Transverse colon (tissue), 4 donors: ENCODE results near the gene TRPV2. TPM values are rescaled to one million over a fixed set of nuclear protein-coding genes. Genes with fewer than 3 reads are reported as not detected.

Source experiments
- DNase-seq: peaks from one replicate; pipeline ENCODE4 v3.0.0-alpha.2; 2019
- H3K27ac ChIP-seq, 4 donors: fragments of 200-600 bp; sonication (generic); 2 replicates each; pipeline ENCODE4 v1.5.1; 2016 to 2018; ENCODE audit warnings: inconsistent platforms in 4 of 4
- H3K27me3 ChIP-seq: fragments of 200-600 bp; sonication (generic); 2 replicates; pipeline ENCODE4 v1.5.1; 2017; ENCODE audit warnings: inconsistent platforms
- H3K36me3 ChIP-seq, 4 donors: fragments of 200-600 bp; sonication (generic); 2 replicates each; pipeline ENCODE4 v1.5.1; 2017 to 2019; ENCODE audit warnings: inconsistent platforms in 4 of 4
- H3K4me1 ChIP-seq, 4 donors: fragments of 200-600 bp; sonication (generic); 2 replicates each; pipeline ENCODE4 v1.5.1; 2017 to 2020; ENCODE audit warnings: inconsistent platforms in 4 of 4
- H3K4me3 ChIP-seq, 4 donors: fragments of 200-600 bp; sonication (generic); 1 replicate in 1 of 4; 2 replicates in 3 of 4; pipeline versions ENCODE4 v1.5.1 to v1.6.1; 2017 to 2019; ENCODE audit warnings: inconsistent platforms in 4 of 4
- H3K9me3 ChIP-seq, 2 donors: fragments of 200-600 bp; sonication (generic); 2 replicates each; pipeline ENCODE4 v1.5.1; 2017 to 2019; ENCODE audit warnings: inconsistent platforms in 2 of 2
- CTCF ChIP-seq, 5 experiments: fragments of 200-600 bp in 3 of 5; fragments of 450-650 bp in 2 of 5; sonication (generic) in 3 of 5; IDR thresholded peaks; 1 replicate in 2 of 5; 2 replicates in 3 of 5; pipeline ENCODE4 v1.5.1; 2016 to 2017; ENCODE audit warnings: antibody characterized with exemption in 5 of 5, inconsistent platforms in 3 of 5, mild to moderate bottlenecking in 2 of 5, moderate library complexity in 1 of 5
- EP300 ChIP-seq: sonication (generic); formaldehyde crosslinking; IDR thresholded peaks from one replicate; pipeline ENCODE4 v1.6.1; 2017; ENCODE audit warnings: antibody characterized with exemption, low read depth
- POLR2A ChIP-seq: fragments of 450-650 bp; IDR thresholded peaks from one replicate; pipeline ENCODE4 v1.6.1; 2016; ENCODE audit warnings: antibody characterized with exemption, mild to moderate bottlenecking, moderate library complexity
- POLR2AphosphoS5 ChIP-seq, 3 donors: sonication (generic); formaldehyde crosslinking; IDR thresholded peaks; one replicate each; pipeline ENCODE4 v1.6.1; 2016; ENCODE audit warnings: antibody characterized with exemption in 3 of 3
- WGBS, 2 donors: methylation state at CpG; one replicate each; pipeline ENCODE4 v1.1.5; 2018; ENCODE audit warnings: low coverage in 1 of 2; 5-methylcytosine and 5-hydroxymethylcytosine counted together
- in situ Hi-C, 4 donors: fragments of 200-750 bp; cut with MboI; loops; one replicate each; pipeline versions ENCODE4 v1.15.0 to v1.15.1; 2017; ENCODE audit warnings: low sequenced_read_pairs in 3 of 4, low pct_ligation_motif_present in 1 of 4, low pct_unique_long_range_greater_than_20kb in 1 of 4
- intact Hi-C: fragments of 100-400 bp; cut with DNase I; formaldehyde crosslinking; loops from one replicate; pipeline ENCODE4 v1.15.1; 2023; ENCODE audit warnings: low total_unique reads
- total RNA-seq, 4 donors: library from RNA; depleted of rRNA; stranded (reverse); fragments of >200 nt; gene quantifications; one replicate each; pipeline ENCODE4 v1.1.0, GENCODE V29; 2016

The TRPV2 gene
- total RNA-seq, 4 donors from 2014 or later = 2.4 to 8.2 (median 4.4) TPM

GRCh38 chr17:16461606-16461866, 46.2 kb downstream of the TRPV2 start:
- TF ChIP-seq POLR2A = no peak
- no peak for TF ChIP-seq CTCF (IDR thresholded peaks at IDR 0.05)
- no peak for TF ChIP-seq EP300
- TF ChIP-seq POLR2AphosphoS5 (IDR thresholded peaks at IDR 0.05) = no peak

GRCh38 chr17:16462070-16462864, 46.9 kb downstream of the TRPV2 start:
- no peaks in the 10 kb centered on the region for H3K9me3 ChIP-seq
- no peak for DNase-seq
- H3K27ac ChIP-seq = peak overlapping the region in 3 of 4 donors; percentile 86 to 91 (median 88)
- H3K4me3 ChIP-seq = no peak overlapping the region
- no peaks in the 10 kb centered on the region for H3K27me3 ChIP-seq
- peaks cover 28 to 48% (median 41%) of the 10 kb centered on the region in 4 donors for H3K4me1 ChIP-seq
- WGBS, 2 donors = 85% methylated on average over 20 of the region's 20 CpGs; no CpG with 5 or more reads in 1 of the 2 donors
- intact Hi-C loops (no loop called here), in situ Hi-C loops (no loop called here)
- TF ChIP-seq POLR2A (no peak), POLR2AphosphoS5 (IDR thresholded peaks at IDR 0.05) (no peak), CTCF (IDR thresholded peaks at IDR 0.05) (no peak), EP300 (no peak)
- H3K36me3 ChIP-seq = peaks cover 0 to 7% (median 0%) of the 10 kb centered on the region in 4 donors

More at GRCh38 chr17:16461606-16461866, 46.2 kb downstream of the TRPV2 start:
- in situ Hi-C loops = no loop called here
- Histone ChIP-seq H3K4me1 (peaks cover 28 to 41% (median 36%) of the 10 kb centered on the region in 4 donors), H3K27me3 (no peaks in the 10 kb centered on the region), H3K9me3 (no peaks in the 10 kb centered on the region), H3K4me3 (no peak overlapping the region), H3K36me3 (peaks cover 0 to 7% (median 0%) of the 10 kb centered on the region in 4 donors), H3K27ac (no peak overlapping the region)
- DNase-seq = no peak
- WGBS, 2 donors = 100% methylated on average over 3 of the region's 3 CpGs; no CpG with 5 or more reads in 1 of the 2 donors
- intact Hi-C loops = no loop called here

DNA sequence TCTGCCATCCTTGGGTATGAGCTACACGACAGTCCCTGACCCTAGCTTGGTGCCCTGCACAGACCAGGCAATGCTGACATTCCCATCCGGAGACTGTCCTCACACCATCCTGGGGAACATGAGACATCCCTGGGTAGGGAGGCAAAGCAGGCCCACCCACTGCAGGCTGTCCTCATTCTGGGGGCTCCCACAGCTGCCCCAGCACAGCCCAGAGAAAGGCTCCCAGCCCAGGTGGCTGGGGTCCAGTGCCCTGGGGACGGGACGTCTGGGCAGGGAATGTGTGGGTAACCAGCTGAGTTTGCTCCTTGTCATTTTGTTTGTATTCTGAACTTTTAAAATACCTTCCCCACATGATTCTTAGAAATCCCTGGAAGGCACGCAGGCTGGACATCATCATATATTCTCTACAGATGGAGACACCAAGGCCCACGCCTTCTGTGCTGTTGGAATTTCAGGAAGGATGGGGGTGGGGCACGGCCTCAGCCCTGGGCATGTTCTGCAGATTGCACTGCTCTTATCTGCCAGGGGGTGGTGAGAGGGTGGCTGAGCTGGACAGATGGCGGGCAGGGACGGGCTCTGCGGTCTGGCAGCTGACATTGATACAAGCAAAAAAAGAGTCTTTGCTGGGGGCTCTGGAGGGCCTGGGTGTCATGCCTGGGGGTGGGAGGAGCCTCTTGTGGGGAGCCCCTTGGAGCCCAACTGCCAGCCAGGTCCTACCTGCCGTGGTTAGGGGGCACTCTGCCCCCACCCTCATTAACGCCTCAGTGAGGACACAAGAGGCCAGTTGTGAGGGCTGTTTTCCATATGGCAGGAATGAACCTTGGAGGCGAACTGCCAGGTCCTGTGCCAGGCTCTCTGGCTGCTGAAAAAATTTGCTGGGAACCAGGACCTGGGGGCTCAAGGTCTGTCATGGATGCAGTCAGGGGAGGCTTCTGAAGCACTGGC, 48.3 kb downstream of the TRPV2 start:
- intact Hi-C loops (no loop called here), in situ Hi-C loops (no loop called here)
- no peaks in the 10 kb centered on the region for H3K27me3 ChIP-seq
- DNase-seq = peak; percentile 90
- H3K27ac ChIP-seq = peak overlapping the region; percentile 86 to 91 (median 88)
- no peaks in the 10 kb centered on the region for H3K9me3 ChIP-seq
- H3K4me1 ChIP-seq = peaks cover 32 to 60% (median 42%) of the 10 kb centered on the region in 4 donors
- no peak overlapping the region for H3K4me3 ChIP-seq
- 46% methylated on average over 13 of the region's 13 CpGs; no CpG with 5 or more reads in 1 of the 2 donors for WGBS, 2 donors
- peaks cover 0 to 7% (median 0%) of the 10 kb centered on the region in 4 donors for H3K36me3 ChIP-seq
- TF ChIP-seq EP300 (no peak), POLR2AphosphoS5 (IDR thresholded peaks at IDR 0.05) (peak in 2 of 3 donors; percentile 62 to 72), CTCF (IDR thresholded peaks at IDR 0.05) (peak; percentile 29 to 91 (median 56)), POLR2A (no peak)
